Vagina (tissue), 2 donors: ENCODE data around the gene FEM1B.

Source experiments
- POLR2A ChIP-seq, 2 donors: fragments of 450-650 bp; IDR thresholded peaks; one replicate each; pipeline ENCODE4 v1.6.1; 2017; ENCODE audit warnings: antibody characterized with exemption in 2 of 2, mild to moderate bottlenecking in 2 of 2, moderate library complexity in 2 of 2
- POLR2AphosphoS5 ChIP-seq, 2 donors: sonication (generic); formaldehyde crosslinking; IDR thresholded peaks; one replicate each; pipeline ENCODE4 v1.9.0; 2017; ENCODE audit warnings: antibody characterized with exemption in 2 of 2, mild to moderate bottlenecking in 2 of 2, low read depth in 1 of 2; ENCODE audit not compliant: insufficient read depth in 1 of 2
- TF ChIP-seq, protein P1 (sequence below), 3 experiments: fragments of 450-650 bp in 2 of 3; fragments of 200-600 bp in 1 of 3; sonication (generic) in 1 of 3; IDR thresholded peaks; one replicate each; pipeline ENCODE4 v1.5.1; 2017 to 2019; ENCODE audit warnings: antibody characterized with exemption in 3 of 3, mild to moderate bottlenecking in 2 of 3, moderate library complexity in 2 of 3

- TF ChIP-seq POLR2A (IDR thresholded peaks at IDR 0.05) (no peak), POLR2AphosphoS5 (IDR thresholded peaks at IDR 0.05; ENCODE audit: insufficient read depth in 1 of 2, low read depth in 1 of 2) (no peak)
- TF ChIP-seq, protein P1, sequence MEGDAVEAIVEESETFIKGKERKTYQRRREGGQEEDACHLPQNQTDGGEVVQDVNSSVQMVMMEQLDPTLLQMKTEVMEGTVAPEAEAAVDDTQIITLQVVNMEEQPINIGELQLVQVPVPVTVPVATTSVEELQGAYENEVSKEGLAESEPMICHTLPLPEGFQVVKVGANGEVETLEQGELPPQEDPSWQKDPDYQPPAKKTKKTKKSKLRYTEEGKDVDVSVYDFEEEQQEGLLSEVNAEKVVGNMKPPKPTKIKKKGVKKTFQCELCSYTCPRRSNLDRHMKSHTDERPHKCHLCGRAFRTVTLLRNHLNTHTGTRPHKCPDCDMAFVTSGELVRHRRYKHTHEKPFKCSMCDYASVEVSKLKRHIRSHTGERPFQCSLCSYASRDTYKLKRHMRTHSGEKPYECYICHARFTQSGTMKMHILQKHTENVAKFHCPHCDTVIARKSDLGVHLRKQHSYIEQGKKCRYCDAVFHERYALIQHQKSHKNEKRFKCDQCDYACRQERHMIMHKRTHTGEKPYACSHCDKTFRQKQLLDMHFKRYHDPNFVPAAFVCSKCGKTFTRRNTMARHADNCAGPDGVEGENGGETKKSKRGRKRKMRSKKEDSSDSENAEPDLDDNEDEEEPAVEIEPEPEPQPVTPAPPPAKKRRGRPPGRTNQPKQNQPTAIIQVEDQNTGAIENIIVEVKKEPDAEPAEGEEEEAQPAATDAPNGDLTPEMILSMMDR (IDR thresholded peaks at IDR 0.05), result no peak
Observed at GRCh38 chr15:68321229-68321628, 43.7 kb downstream of the FEM1B start.
